ENCODE measurements around the gene GNAT2. TPM values are rescaled to one million over a fixed set of nuclear protein-coding genes. Genes with fewer than 3 reads are reported as not detected.
A peak's percentile ranks its signal among the peaks of the same experiment; 100 is the strongest.

Gene GNAT2
- total RNA-seq, 4 donors from 2014 or later: not detected

DNA sequence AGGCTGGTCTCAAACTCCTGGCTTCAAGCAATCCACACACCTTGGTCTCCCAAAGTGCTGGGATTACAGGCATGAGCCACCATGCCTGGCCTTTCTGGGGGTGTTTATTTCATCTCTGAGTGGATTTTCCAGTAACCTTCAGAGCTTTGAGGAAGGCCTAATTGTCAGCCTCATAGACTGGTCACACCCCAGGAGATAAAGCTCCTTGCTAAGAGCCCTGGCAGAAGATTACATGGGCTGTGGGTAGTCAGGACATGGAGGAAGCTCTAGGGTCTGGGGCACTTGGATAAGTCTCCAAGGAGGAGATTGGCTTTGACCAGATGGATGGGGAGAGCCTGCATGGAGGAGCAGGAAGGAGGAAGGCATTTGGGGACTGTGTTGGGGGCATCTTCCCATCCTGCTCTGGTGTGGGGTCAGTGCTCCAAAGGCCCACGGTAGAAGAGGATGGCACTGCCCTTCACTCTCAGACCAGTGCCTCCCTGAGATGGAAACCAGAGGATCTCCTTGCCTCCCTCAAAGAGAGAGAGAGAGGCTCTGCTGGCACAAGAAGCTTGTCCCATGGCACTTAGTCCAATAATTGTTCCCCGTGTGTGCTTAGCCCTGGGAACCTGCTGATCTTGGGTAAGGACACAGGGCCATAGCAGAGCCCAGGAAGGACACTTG is 21.8 kb upstream of the GNAT2 start:
- WGBS, 2 donors (ENCODE audit: low coverage in 1 of 2): 78 to 80% methylated on average over 1 to 2 of the region's 2 CpGs
- TF ChIP-seq EP300 (IDR thresholded peaks at IDR 0.05; ENCODE audit: low read depth): no peak
- Histone ChIP-seq H3K9me3 (no peaks in the 10 kb centered on the region), H3K4me1 (peaks cover 2 to 13% (median 8%) of the 10 kb centered on the region in 4 donors), H3K4me3 (no peak overlapping the region), H3K36me3 (no peaks in the 10 kb centered on the region), H3K27ac (no peak overlapping the region), H3K27me3 (no peaks in the 10 kb centered on the region)
- in situ Hi-C loops (cut with MboI; ENCODE audit: low pct_ligation_motif_present in 1 of 4, low pct_unique_long_range_greater_than_20kb in 1 of 4, low sequenced_read_pairs in 3 of 4): loop anchor here in 1 of 4 donors (5.0 kb wide), 1 partner anchor 131 kb away; no protein-coding TSS in a partner anchor
- intact Hi-C loops (cut with DNase I; ENCODE audit: low total_unique reads): loop anchor here (5.0 kb wide), 1 partner anchor 131 kb away; no protein-coding TSS in a partner anchor
- no peak for DNase-seq

DNA sequence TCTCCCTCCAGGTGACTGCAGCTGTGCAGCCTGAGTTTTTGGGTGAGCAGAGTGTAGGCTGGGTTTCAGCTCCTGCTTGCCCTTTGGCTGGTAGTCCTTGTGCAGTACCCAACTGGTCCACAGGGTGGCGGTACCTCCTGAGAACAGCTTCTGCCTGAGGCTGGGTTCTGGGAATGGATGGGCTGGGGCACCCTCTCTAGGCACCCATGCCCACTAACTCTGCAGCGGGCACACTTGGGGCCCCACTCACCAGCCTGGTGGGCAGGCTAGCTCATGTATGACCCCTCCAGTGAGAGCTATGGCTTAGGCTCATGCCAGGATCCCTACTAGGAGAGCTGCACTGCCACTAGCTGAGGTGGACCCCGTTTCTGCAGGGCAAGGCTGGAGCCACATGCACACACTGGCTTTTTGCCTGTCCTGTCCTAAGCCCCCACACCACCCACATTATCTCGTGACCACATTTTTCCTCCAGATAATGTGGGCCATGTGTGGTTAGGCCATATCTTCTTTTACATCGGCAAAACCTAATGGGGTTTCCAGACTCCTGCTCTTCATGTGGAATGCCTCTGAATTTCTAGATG is 21.0 kb upstream of the GNAT2 start:
- Histone ChIP-seq H3K4me1 (peaks cover 6 to 15% (median 8%) of the 10 kb centered on the region in 4 donors), H3K36me3 (no peaks in the 10 kb centered on the region), H3K4me3 (no peak overlapping the region), H3K27me3 (no peaks in the 10 kb centered on the region), H3K27ac (no peak overlapping the region), H3K9me3 (no peaks in the 10 kb centered on the region)
- TF ChIP-seq POLR2AphosphoS5 (IDR thresholded peaks at IDR 0.05) (no peak), POLR2A (IDR thresholded peaks at IDR 0.05) (no peak)
- TF ChIP-seq, protein P1, sequence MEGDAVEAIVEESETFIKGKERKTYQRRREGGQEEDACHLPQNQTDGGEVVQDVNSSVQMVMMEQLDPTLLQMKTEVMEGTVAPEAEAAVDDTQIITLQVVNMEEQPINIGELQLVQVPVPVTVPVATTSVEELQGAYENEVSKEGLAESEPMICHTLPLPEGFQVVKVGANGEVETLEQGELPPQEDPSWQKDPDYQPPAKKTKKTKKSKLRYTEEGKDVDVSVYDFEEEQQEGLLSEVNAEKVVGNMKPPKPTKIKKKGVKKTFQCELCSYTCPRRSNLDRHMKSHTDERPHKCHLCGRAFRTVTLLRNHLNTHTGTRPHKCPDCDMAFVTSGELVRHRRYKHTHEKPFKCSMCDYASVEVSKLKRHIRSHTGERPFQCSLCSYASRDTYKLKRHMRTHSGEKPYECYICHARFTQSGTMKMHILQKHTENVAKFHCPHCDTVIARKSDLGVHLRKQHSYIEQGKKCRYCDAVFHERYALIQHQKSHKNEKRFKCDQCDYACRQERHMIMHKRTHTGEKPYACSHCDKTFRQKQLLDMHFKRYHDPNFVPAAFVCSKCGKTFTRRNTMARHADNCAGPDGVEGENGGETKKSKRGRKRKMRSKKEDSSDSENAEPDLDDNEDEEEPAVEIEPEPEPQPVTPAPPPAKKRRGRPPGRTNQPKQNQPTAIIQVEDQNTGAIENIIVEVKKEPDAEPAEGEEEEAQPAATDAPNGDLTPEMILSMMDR (IDR thresholded peaks at IDR 0.05): peak; percentile 89 to 99 (median 97)
- in situ Hi-C loops (cut with MboI; ENCODE audit: low pct_ligation_motif_present in 1 of 4, low pct_unique_long_range_greater_than_20kb in 1 of 4, low sequenced_read_pairs in 3 of 4): loop anchor here in 1 of 4 donors (5.0 kb wide), 1 partner anchor 132 kb away; no protein-coding TSS in a partner anchor
- intact Hi-C loops (cut with DNase I; ENCODE audit: low total_unique reads): loop anchor here (5.0 kb wide), 1 partner anchor 132 kb away; no protein-coding TSS in a partner anchor
- WGBS, 2 donors (ENCODE audit: low coverage in 1 of 2): 35% methylated on average over 5 of the region's 5 CpGs; no CpG with 5 or more reads in 1 of the 2 donors
- peak; percentile 93 for DNase-seq

DNA sequence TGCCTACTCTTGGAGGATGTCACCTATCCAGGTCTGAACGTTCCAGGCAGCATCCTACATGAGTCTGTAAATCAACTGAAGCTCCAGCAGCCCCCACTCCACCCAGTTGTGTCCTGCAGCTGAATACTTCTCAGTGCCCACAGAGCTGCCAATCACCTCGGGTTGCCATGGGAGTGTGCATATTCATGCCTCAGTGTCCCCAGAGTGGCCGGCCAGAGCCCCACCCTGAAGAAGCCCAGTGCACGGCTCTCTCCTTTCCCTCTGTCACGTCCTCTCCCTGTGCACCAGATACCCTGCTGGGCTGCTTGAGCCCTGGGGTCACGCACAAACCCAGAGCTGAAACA is 20.4 kb upstream of the GNAT2 start:
- H3K27ac ChIP-seq: no peak overlapping the region
- peak; percentile 7 for DNase-seq
- peaks cover 6 to 15% (median 8%) of the 10 kb centered on the region in 4 donors for H3K4me1 ChIP-seq
- in situ Hi-C loops (cut with MboI; ENCODE audit: low pct_ligation_motif_present in 1 of 4, low pct_unique_long_range_greater_than_20kb in 1 of 4, low sequenced_read_pairs in 3 of 4) (loop anchor here in 2 of 4 donors (5.0 to 10.0 kb wide), 2 partner anchors 132 to 345 kb away; partner anchors contain the start of gene AHCYL1 (in 1 of the 2)), intact Hi-C loops (cut with DNase I; ENCODE audit: low total_unique reads) (loop anchor here (5.0 kb wide), 1 partner anchor 132 kb away; no protein-coding TSS in a partner anchor)
- no peak overlapping the region for H3K4me3 ChIP-seq
- H3K9me3 ChIP-seq: no peaks in the 10 kb centered on the region
- 52% methylated on average over 6 of the region's 6 CpGs; no CpG with 5 or more reads in 1 of the 2 donors for WGBS, 2 donors (ENCODE audit: low coverage in 1 of 2)
- no peaks in the 10 kb centered on the region for H3K27me3 ChIP-seq
- no peak for TF ChIP-seq POLR2AphosphoS5 (IDR thresholded peaks at IDR 0.05)
- no peak for TF ChIP-seq POLR2A (IDR thresholded peaks at IDR 0.05)
- TF ChIP-seq EP300 (IDR thresholded peaks at IDR 0.05; ENCODE audit: low read depth): no peak
- TF ChIP-seq, protein P1 (IDR thresholded peaks at IDR 0.05): no peak
- H3K36me3 ChIP-seq: no peaks in the 10 kb centered on the region

DNA sequence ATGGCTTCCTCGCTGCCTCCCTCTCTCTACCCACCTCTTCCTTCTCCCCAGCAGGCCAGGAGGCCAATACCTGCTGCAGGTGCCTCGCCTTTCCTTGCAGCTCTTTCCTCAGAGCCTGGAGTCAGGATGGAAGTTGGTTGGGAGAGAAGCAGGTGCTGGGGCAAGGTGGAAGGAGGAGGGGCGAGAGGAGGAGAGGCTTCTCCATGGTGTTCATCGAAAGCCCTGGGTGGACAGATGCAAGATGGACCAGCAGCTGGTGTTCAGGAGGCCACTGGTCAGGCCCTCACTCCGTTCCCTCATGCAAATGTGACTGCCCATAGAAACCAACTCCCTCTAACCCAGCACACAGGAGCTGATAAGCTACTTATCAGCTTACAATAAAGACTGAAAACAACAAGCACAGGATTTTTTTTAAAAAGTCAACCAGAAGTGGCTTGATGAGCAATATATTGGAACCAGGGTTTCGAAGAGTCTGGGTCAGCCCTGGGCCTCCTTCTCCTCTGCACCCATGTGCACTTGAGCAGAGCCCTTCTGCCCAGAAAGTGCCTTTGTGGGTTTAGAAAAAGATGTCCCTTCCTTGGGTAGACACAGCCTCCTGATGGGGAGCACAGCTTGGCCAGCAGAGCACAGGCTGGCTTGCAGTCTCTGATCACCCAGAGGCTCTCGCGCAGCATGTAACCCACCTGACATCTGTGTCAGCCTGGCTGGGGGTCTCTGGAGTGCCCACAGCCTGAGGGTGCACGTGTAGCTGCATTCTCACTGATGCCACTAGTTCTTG is 19.8 kb upstream of the GNAT2 start:
- DNase-seq: no peak
- Histone ChIP-seq H3K9me3 (no peaks in the 10 kb centered on the region), H3K4me3 (no peak overlapping the region), H3K36me3 (no peaks in the 10 kb centered on the region), H3K27ac (no peak overlapping the region), H3K27me3 (no peaks in the 10 kb centered on the region), H3K4me1 (peaks cover 7 to 15% (median 10%) of the 10 kb centered on the region in 4 donors)
- intact Hi-C loops (cut with DNase I; ENCODE audit: low total_unique reads): no loop called here
- WGBS, 2 donors (ENCODE audit: low coverage in 1 of 2): 81 to 82% methylated on average over 4 to 9 of the region's 9 CpGs
- TF ChIP-seq, protein P1 (IDR thresholded peaks at IDR 0.05): no peak
- TF ChIP-seq POLR2AphosphoS5 (IDR thresholded peaks at IDR 0.05): no peak
- TF ChIP-seq EP300 (IDR thresholded peaks at IDR 0.05; ENCODE audit: low read depth): no peak
- no peak for TF ChIP-seq POLR2A (IDR thresholded peaks at IDR 0.05)
- in situ Hi-C loops (cut with MboI; ENCODE audit: low pct_ligation_motif_present in 1 of 4, low pct_unique_long_range_greater_than_20kb in 1 of 4, low sequenced_read_pairs in 3 of 4): loop anchor here in 1 of 4 donors (10.0 kb wide), 1 partner anchor 346 kb away; the partner anchor contains the start of gene AHCYL1
